ENCODE measurements around the gene FAIM2. TPM values are rescaled to one million over a fixed set of nuclear protein-coding genes. Genes with fewer than 3 reads are reported as not detected.
A peak's percentile ranks its signal among the peaks of the same experiment; 100 is the strongest.

Gene FAIM2
- total RNA-seq, 1 experiment from 2014 or later = 0.34 TPM

DNA sequence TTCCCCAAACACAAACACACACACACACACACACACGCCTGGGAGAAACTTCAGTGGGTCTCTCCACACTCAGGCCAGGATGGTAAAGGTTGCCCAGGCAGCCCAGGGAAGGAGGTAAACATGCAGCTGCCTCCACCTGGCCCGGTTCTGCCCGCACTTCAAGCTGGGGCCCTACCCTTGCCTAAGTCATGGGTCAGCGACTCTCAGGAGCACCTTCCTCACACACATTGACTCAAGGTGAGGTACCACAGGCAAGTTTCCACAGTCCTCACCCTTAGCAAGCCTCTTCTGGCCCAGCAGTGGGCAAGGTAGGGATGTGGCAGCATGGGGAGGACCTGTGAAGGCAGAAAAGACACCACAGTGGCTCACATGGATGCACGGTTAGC, 14.1 kb upstream of the FAIM2 start:
- DNase-seq (ENCODE audit: low read depth) = no peak

DNA sequence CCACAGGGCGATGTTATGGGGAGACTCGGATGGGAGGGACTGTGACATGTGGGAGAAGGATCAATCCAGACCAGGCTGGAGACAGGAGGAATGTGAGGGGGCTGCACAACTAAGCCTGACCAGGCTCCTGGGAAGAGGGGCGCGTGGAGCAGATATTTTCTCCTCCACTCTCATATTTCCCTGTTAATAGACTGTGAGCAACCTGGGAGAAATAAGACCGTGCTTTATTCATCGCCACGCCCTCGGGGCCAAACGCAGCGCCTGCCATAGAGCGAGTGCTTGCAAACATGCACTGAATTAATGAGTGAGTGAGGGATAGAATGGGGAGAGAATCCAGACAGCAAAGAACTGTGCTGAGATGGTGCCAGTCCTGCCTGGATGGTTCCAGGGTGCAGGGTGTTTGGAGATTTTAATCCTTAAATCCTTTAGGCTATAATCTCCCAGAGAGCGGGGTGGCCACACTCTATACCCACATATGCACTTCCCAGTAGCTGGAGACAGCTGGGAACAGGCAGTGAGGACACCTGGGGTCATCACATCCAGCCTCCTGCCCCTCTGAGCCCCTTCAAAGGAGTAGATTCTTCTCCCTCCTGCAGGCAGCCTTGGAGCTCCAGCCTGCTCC, 13.6 kb upstream of the FAIM2 start:
- no peak for DNase-seq (ENCODE audit: low read depth)

GRCh38 chr12:49916129-49916919, 12.6 kb upstream of the FAIM2 start:
- no peak for DNase-seq (ENCODE audit: low read depth)

GRCh38 chr12:49912345-49913255, 8.9 kb upstream of the FAIM2 start:
- DNase-seq (ENCODE audit: low read depth) = no peak

- DNase-seq (ENCODE audit: low read depth) = no peak
These were observed 7.5 kb upstream of the FAIM2 start for GRCh38 chr12:49911213-49911605.

- DNase-seq (ENCODE audit: low read depth) = no peak
These were observed 6.9 kb upstream of the FAIM2 start for GRCh38 chr12:49910331-49911212.

DNA sequence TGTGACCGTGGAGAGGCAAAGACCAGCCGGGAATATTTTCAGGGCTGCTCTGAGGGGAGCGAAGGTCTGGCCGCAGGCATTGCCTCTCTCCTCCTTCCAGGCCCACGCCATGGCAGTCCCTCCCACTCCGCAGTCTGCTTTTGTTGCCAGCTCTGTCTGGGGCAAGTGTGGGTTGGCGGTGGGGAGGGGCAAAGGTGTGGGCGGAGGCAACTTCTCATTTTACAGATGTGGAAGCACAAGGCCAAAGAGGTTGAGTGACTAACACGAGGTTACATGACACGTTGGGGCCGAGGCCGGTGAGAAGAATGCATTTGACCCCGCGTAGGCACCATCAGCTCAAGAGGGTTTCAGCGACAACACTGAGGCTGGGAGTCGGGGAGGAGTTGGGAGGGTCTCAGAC, 6.1 kb upstream of the FAIM2 start:
- DNase-seq (ENCODE audit: low read depth) = peak; percentile 38

DNA sequence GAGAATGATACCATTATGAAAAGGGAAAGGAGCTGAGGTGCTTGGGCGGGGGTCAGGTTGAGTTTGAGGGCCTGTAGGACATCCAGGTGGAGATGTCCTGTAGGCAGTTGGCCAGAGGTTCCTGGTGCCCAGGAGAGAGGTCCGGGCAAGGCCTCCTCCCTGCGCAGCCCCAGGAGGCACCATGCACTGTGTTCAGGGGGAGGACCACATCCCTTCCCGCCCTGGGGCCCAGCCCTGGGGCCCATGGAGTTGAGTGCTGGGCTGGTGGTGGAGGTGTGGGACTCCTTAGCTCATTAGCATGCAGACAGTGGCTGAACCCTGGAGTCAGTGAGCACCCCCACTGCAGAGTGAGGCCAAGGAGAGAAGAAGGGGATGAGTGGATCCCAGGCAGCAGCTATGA, 5.7 kb upstream of the FAIM2 start:
- no peak for DNase-seq (ENCODE audit: low read depth)

- DNase-seq (ENCODE audit: low read depth) = no peak
These were observed 3.7 kb upstream of the FAIM2 start for GRCh38 chr12:49907352-49907751.

DNA sequence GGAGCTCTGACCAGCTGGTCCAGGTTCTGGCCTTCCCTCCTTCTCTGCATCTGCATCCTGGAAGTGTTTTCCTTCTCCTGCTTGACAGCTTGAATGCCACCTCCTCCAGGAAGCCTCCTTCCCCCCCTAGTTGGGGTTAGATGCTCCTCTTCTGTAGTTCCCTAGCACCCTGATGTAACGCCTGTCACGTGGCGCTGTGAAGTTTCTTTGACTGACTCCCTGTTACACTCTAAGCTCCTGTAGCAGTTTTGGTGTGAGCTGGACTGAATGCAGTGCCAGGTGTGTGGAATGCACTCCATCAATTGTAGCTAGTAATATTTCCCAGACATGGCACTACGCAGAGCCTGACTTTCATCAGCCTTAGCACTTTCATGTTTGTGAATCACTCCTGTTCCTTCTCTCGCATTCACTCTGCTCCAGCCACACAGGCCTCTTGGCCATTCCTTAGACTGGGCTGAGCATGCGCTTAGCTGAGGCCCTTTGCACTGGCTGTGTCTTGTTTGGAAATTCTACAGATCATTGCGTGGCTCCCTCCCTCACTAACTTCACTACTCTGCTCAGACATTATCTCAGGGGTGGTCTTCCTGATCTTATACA, 2.1 kb upstream of the FAIM2 start:
- no peak for DNase-seq (ENCODE audit: low read depth)

GRCh38 chr12:49904601-49905000, 901 bp upstream of the FAIM2 start:
- DNase-seq (ENCODE audit: low read depth) = no peak

DNA sequence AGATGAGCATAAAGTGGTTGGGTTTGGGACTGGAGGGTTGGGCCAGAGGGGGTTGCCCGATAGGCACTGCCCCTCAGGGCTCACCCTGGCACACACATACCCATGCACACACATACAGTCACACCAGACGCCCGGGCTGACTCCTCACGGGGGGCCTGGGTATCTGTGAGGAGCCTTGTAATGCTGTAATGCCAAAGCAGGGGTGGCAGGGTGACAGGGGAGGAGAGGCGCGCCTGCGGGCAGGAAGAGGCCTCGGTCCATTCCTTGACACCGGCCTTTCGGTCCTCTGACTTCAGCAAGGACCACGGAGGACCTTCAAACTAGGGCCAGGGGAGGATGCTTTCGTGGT, 375 bp downstream of the FAIM2 start:
- DNase-seq (ENCODE audit: low read depth) = no peak

- DNase-seq (ENCODE audit: low read depth) = no peak
These were observed 1.0 kb downstream of the FAIM2 start for GRCh38 chr12:49902399-49903350.

- no peak for DNase-seq (ENCODE audit: low read depth)
These were observed 1.7 kb downstream of the FAIM2 start for GRCh38 chr12:49901986-49902385.

GRCh38 chr12:49901026-49901425, 2.7 kb downstream of the FAIM2 start:
- DNase-seq (ENCODE audit: low read depth) = no peak

- DNase-seq (ENCODE audit: low read depth) = no peak
These were observed 3.3 kb downstream of the FAIM2 start for GRCh38 chr12:49900371-49900770.

DNA sequence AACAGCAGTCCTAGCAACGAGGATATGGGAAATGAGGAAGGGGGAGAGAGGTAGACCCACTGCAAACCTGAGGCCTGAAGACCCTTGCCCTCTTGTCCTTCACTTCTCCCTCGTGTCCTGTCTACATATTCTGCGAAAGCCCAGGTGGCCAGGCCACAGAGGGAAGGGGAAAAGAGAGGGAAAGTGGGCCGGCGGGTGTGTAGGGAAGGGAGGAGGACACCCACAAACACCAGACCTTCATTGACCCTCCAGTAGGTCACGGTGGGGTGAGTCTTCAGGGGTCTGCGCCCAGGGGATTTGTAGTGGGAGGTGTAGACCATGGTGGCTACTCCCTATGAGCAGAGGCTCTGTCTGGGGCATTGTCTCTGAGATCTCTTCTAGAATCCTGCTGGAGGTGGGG, 3.8 kb downstream of the FAIM2 start:
- no peak for DNase-seq (ENCODE audit: low read depth)

DNA sequence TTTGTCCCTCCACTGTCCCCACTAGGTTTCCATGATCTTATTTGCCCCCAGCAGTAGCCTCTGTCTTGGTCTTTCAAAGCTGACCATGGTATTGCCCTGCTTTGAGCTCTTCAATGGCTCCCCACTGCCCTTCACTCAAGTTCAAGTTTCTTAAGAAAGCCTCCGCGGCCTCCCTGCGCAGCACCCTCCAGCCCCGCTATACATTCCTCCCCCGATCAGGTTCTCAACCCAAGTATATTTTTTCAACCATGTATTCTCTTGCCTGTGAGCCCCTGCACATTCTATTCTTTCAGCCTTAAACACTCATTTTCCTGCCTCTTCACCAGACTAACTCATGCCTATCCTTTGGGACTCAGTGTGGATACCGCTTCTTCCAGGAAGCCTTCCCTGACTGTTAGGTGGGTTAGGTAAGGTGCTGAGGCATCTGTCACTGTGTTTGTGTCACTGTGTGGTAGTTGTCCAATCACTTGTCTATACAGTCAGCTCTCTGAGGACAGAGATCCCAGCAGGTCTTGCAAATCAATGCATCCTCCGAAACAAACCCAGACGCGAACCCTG, 4.3 kb downstream of the FAIM2 start:
- DNase-seq (ENCODE audit: low read depth) = no peak

- DNase-seq (ENCODE audit: low read depth) = peak; percentile 47
These were observed 6.4 kb downstream of the FAIM2 start for GRCh38 chr12:49897276-49897675.

GRCh38 chr12:49895773-49896172, 7.9 kb downstream of the FAIM2 start:
- DNase-seq (ENCODE audit: low read depth) = no peak
